ENCODE measurements around the gene GPC6.

Gene GPC6

GRCh38 chr13:93517658-93518057 is 291.1 kb downstream of the GPC6 start:
- DNase-seq: no peak

DNA sequence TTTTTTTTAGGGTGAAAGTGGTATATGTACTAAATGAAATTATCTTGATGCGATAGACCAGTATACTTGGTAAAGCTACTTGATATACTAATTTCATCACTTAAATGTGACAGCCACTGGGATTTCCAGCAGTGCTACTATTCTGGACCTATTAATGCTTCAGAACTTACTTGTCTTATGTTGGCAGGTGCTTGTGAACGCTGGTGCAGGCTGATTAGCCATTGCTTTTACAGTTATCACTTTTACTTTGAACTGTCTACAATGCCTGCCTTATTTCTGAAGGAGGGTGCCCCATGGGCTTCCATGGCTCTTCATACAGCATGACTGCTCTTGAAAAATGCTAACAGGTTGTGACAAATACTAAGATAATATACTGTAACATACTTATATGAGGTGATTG is 294.7 kb downstream of the GPC6 start:
- DNase-seq: no peak

DNA sequence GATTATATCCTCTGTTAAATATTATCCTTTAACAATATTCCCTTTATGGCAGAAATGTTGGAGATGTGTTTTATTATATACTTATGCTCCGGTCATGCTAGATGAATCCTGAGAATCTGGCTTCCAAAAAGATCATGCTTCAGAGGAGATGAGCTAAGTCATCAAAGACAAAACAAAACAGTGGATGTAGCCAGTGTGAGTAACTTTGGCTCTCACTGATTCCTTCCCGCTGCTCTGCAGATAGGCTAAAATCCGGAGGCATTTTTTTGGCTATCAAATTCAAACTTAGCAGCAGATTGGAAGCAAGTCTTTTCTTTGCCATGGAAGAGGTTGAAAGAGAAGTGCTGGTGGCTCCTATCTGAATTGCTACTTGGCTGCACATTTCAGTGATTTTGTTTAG is 295.9 kb downstream of the GPC6 start:
- no peak for DNase-seq

DNA sequence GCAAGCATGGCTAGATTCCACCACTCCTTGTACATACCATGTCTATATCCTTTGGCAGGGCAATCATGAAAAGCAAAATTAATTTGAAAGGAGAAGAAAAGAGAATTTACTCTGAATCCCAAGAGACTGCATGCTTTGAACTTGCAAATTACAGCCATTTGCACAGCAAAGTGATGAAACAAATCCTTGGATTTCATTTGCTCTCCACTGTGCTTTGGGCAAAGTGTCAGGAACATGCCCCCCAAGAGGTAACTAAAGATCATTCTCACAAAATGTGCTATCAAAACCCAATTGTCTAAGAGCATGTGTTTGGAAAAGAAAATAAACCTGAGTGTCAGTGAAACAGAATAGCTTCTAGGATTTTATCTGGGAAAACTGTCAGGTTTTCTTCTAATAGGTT is 298.5 kb downstream of the GPC6 start:
- no peak for DNase-seq

DNA sequence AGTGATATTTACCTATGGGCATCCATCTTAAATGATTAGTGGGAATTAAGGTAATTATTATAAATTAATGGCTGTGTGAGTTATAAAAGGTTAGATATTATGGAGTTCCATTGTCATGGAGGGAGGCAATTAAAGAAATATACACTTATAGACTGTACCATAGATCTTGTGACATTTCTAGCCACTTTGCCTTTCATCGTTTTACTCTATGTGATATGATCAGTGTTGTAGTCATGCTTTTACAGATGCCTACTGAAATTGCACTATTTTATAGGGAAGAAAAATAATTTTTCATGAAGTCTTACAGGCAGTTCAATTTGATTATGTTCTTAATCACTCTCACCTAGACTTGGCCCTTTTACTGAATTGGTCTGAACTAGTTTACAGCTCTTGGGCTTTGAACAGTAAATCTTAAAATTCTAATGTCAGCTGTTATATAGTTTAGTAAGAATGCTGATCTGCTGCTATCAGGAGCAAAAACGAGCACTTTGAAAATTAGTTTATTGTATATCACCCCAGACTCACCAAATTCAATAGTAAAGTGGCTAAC is 301.2 kb downstream of the GPC6 start:
- no peak for DNase-seq

- DNase-seq: no peak
Measured at GRCh38 chr13:93529961-93530360, 303.4 kb downstream of the GPC6 start.

- no peak for DNase-seq
Measured at GRCh38 chr13:93534181-93534700, 307.6 kb downstream of the GPC6 start.

GRCh38 chr13:93535251-93535650 is 308.6 kb downstream of the GPC6 start:
- no peak for DNase-seq

GRCh38 chr13:93539914-93540313 is 313.3 kb downstream of the GPC6 start:
- DNase-seq: no peak

- no peak for DNase-seq
Measured at GRCh38 chr13:93547886-93548285, 321.3 kb downstream of the GPC6 start.

DNA sequence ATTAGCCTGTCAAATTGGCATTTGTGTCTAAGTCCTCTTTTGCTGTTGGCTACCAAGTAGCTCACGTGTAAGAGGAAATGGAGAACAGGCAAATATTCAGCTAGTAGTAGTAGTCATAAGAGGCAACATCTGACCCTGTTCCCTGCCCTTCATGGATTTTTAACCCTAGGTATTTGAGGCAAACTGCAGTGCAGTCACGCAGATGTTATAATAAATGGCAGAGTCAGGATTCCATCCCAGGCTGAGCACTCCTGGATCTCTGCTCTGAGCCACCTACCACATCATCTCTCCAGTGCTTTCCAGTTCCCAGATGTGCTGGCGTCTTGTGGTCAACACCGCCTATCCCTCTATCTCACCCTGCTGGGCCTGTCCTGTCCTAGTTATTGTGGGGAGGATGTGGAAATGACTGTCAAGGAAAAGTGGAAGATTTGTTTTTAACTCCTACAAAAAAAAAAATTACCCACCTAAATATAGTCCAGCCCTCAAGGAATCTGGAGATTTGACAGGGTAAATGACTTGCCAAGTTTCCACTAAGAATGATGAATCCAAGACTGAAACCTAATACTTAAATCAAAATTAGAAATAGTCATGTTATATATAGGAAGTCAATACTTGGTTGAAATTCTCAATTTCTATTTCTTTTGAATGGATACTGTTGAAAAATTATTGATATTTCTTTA is 322.9 kb downstream of the GPC6 start:
- DNase-seq: no peak

- no peak for DNase-seq
Measured at GRCh38 chr13:93550236-93550635, 323.6 kb downstream of the GPC6 start.

GRCh38 chr13:93552596-93552995 is 326.0 kb downstream of the GPC6 start:
- DNase-seq: no peak

- no peak for DNase-seq
Measured at GRCh38 chr13:93554514-93554913, 327.9 kb downstream of the GPC6 start.

DNA sequence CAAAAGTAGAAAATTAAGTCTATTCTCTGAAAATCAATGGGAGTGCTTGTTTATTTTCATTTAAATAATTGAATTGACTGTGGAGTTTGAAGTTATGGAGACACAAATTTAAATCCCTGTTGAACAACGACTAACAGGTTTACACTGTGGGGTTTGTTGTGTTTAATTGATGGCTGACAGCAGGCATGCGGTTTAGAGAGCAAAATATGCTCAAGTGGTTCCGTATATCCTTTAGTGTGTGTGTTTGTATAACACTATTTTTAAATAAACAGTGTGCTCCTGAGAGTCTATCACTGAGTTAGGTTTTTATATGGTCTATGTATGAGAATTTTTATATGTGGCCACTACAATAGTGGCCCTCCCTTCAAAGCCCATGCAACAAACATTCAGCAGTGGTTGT is 332.0 kb downstream of the GPC6 start:
- DNase-seq: no peak

- DNase-seq: no peak
Measured at GRCh38 chr13:93559718-93560117, 333.1 kb downstream of the GPC6 start.

DNA sequence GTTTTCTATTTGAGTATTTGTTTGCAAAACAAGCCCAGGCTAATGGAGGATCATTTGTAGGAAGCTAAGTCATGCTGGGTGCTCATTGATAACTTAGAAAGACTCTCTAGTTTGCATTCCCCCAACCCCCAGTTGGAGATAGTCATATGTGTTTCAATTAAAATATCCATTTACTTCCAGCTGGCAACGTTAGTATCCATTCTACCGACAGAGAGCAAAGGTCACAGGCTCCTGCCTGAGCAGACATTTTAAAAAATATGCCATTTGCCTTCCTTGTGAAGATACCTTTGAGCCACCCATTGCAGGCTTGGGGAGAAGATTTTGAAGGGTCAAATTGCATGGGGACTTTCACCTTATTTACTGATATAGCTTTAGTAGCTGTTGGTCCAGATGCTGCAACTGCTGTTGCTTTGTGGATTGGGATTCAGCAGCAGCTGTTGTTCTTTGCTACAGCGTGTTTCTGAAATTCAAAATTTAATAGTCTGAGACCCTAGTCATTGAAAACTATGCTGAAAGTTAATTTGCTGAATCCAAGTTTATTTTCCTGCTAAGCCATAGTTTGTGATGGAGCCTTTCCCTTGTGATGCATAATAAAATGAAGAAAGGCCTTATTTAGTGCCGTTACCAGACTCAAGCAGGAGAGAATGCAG is 335.1 kb downstream of the GPC6 start:
- DNase-seq: no peak

GRCh38 chr13:93562676-93563075 is 336.1 kb downstream of the GPC6 start:
- no peak for DNase-seq

GRCh38 chr13:93577105-93577504 is 350.5 kb downstream of the GPC6 start:
- no peak for DNase-seq

GRCh38 chr13:93589788-93590187 is 363.2 kb downstream of the GPC6 start:
- no peak for DNase-seq

GRCh38 chr13:93603043-93603442 is 376.4 kb downstream of the GPC6 start:
- no peak for DNase-seq

- DNase-seq: no peak
Measured at GRCh38 chr13:93614776-93615175, 388.2 kb downstream of the GPC6 start.

DNA sequence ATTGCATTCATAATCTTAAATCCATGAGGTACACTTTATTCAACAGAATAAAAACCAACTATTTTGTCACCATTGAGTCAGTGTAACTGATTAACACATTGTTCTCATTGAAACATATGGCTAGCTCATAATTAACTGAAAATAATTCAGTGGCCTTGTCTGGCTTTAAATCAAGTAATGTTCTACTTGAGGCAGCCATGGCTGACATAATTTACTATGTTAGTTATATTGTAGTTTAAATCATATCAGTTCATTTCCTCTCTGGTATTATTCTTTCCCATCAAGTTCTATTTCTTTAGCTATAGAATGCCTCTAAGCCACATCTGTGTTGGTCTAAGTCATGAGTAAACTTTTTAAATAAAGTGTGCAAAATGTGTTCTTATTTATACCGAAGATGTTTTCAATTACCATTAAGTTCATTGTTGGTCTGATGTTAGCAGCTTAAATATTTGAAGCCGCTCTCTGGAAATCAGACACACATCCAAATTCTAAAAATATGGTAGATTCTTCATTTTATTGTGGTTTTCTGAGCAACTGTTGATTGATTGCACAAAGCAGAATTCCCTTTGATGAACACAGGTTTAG is 393.7 kb downstream of the GPC6 start:
- DNase-seq: no peak

- DNase-seq: no peak
Measured at GRCh38 chr13:93621051-93621450, 394.4 kb downstream of the GPC6 start.

Data from NCI-H187 treated with DMSO at 0.1 percent for 48 hours (cell line).